ENCODE measurements around the gene GDPD5.

Gene GDPD5

GRCh38 chr11:75445315-75445953 lies 80.3 kb downstream of the GDPD5 start:
- DNase-seq (ENCODE audit: low read depth), result peak; percentile 54

- DNase-seq (ENCODE audit: low read depth), result no peak
These were observed 82.7 kb downstream of the GDPD5 start for GRCh38 chr11:75443043-75443442.

- DNase-seq (ENCODE audit: low read depth), result no peak
These were observed 83.4 kb downstream of the GDPD5 start for GRCh38 chr11:75442161-75442885.

GRCh38 chr11:75441804-75442132 lies 84.0 kb downstream of the GDPD5 start:
- DNase-seq (ENCODE audit: low read depth), result no peak

GRCh38 chr11:75440960-75441803 lies 84.6 kb downstream of the GDPD5 start:
- no peak for DNase-seq (ENCODE audit: low read depth)

GRCh38 chr11:75439495-75440120 lies 86.1 kb downstream of the GDPD5 start:
- DNase-seq (ENCODE audit: low read depth), result no peak

GRCh38 chr11:75439026-75439425 lies 86.7 kb downstream of the GDPD5 start:
- no peak for DNase-seq (ENCODE audit: low read depth)

GRCh38 chr11:75437966-75438659 lies 87.6 kb downstream of the GDPD5 start:
- DNase-seq (ENCODE audit: low read depth), result no peak

GRCh38 chr11:75436806-75437205 lies 88.9 kb downstream of the GDPD5 start:
- DNase-seq (ENCODE audit: low read depth), result no peak

GRCh38 chr11:75435571-75435925 lies 90.2 kb downstream of the GDPD5 start:
- DNase-seq (ENCODE audit: low read depth), result no peak

GRCh38 chr11:75434886-75435570 lies 90.7 kb downstream of the GDPD5 start:
- no peak for DNase-seq (ENCODE audit: low read depth)

GRCh38 chr11:75434051-75434450 lies 91.7 kb downstream of the GDPD5 start:
- no peak for DNase-seq (ENCODE audit: low read depth)

GRCh38 chr11:75433443-75433842 lies 92.3 kb downstream of the GDPD5 start:
- DNase-seq (ENCODE audit: low read depth), result no peak

- no peak for DNase-seq (ENCODE audit: low read depth)
These were observed 92.8 kb downstream of the GDPD5 start, which contains the start of gene KLHL35 for GRCh38 chr11:75432911-75433321. KLHL35 (minus strand) TSS chr11:75433203; CDS start chr11:75430629, 2,574 bp downstream.

- DNase-seq (ENCODE audit: low read depth), result no peak
These were observed 93.9 kb downstream of the GDPD5 start for GRCh38 chr11:75431533-75432525.

- DNase-seq (ENCODE audit: low read depth), result no peak
These were observed 94.8 kb downstream of the GDPD5 start for GRCh38 chr11:75430714-75431532.

- peak; percentile 51 for DNase-seq (ENCODE audit: low read depth)
These were observed 95.6 kb downstream of the GDPD5 start for GRCh38 chr11:75429902-75430713.

- no peak for DNase-seq (ENCODE audit: low read depth)
These were observed 96.2 kb downstream of the GDPD5 start for GRCh38 chr11:75429641-75429901.
